ENCODE data around the gene SLC12A3.

Gene SLC12A3

DNA sequence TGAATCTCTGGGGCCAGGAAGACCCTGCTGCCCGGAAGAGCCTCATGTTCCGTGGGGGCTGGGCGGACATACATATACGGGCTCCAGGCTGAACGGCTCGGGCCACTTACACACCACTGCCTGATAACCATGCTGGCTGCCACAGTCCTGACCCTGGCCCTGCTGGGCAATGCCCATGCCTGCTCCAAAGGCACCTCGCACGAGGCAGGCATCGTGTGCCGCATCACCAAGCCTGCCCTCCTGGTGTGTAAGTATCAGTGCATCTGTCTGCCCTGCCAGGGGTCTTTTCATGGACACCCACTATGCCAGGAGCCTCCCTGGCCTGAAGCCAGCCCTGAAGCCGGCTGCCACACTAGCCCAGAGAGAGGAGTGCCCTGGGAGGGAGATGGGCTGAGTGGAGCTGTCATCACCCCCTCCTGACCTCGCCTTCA is 96.9 kb downstream of the SLC12A3 start, which contains the start of gene CETP:
CETP (plus strand) TSS at position 100 of the 431 bp plus-strand sequence; CDS start at position 130, 30 bp downstream.
- in situ Hi-C loops (cut with MboI; ENCODE audit: low sequenced_read_pairs): no loop called here

DNA sequence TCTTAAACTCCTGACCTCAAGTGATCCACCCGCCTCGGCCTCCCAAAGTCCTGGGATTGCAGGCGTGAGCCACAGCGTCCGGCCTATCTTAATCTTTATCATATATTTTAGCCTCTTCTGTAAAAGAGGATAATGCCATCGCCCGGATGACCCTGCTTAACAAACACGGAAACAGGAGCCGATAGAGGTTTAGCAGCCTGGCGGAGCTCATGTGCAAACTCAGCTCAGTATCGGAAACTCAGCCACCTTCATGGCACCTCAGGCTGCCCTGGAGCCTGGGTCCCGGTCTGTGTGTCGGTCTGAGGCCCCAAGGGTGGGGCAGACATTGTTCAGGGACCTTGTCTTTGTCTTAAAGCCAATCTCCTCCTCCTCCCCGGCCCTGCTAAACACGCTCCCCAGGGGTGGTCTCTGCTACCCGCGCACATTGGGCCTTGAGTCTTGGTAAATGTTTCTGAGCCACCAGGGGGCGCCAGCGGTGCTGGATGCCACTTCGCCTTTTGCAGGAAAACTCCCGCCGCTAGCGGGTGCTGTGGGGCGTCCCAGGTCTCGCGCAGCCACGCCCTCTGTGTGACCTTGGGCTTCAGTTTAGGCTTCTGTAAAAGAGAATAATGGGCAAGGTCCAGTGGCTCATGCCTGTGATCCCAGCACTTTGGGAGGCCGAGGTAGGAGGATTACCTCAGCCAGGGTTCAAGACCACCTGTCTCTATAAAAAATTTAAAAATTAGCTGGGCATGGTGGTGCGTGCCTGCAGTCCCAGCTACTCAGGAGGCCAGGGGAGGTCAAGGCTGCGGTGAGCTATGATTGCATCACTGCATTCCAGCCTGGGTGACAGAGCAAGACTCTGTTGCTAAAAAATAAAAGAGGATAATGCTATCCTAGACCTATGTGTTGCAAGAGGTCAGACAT is 99.5 kb downstream of the SLC12A3 start:
- in situ Hi-C loops (cut with MboI; ENCODE audit: low sequenced_read_pairs): no loop called here
